ENCODE measurements around the gene RRP1B. TPM values are rescaled to one million over a fixed set of nuclear protein-coding genes. Genes with fewer than 3 reads are reported as not detected.

RRP1B gene
- total and polyA plus RNA-seq, 5 donors from 2014 or later = 26.2 to 37.7 (median 28.7) TPM

- Mint-ChIP-seq H3K27ac (peak overlapping the region in 2 of 3 donors; percentile 3 to 69), H3K9me3 (peaks cover 0 to 4% (median 0%) of the 10 kb centered on the region in 7 donors), H3K27me3 (peaks cover 4% of the 10 kb centered on the region), H3K4me3 (peak overlapping the region in 2 of 4 donors; percentile 74 to 83), H3K36me3 (peaks cover 30% of the 10 kb centered on the region), H3K4me1 (peaks cover 10 to 74% (median 43%) of the 10 kb centered on the region in 4 donors)
- ATAC-seq (ENCODE audit: low read depth in 2 of 2) (no peak), DNase-seq (peak in 1 of 3 donors; percentile 30)
- H3K9me3 ChIP-seq (ENCODE audit: control insufficient read depth in 2 of 2, low read length in 2 of 2) = no peaks in the 10 kb centered on the region
- no peaks in the 10 kb centered on the region for H3K27me3 ChIP-seq (ENCODE audit: control insufficient read depth, insufficient read depth, low read length)
- no peak overlapping the region for H3K27ac ChIP-seq (ENCODE audit: insufficient read depth, low read length, poor library complexity, severe bottlenecking)
- H3K4me3 ChIP-seq (ENCODE audit: low read depth, low read length) = peak overlapping the region; percentile 37
- H3K36me3 ChIP-seq (ENCODE audit: control insufficient read depth, insufficient read depth, low read length) = peaks cover 38% of the 10 kb centered on the region
- H3K4me1 ChIP-seq (ENCODE audit: control insufficient read depth, insufficient read depth, low read length, poor library complexity, severe bottlenecking) = peaks cover 42% of the 10 kb centered on the region
These were observed 3.7 kb downstream of the RRP1B start for GRCh38 chr21:43663033-43663432.

- H3K9me3 Mint-ChIP-seq = peaks cover 0 to 4% (median 0%) of the 10 kb centered on the region in 7 donors
- peaks cover 10 to 74% (median 45%) of the 10 kb centered on the region in 4 donors for H3K4me1 Mint-ChIP-seq
- H3K27ac ChIP-seq (ENCODE audit: insufficient read depth, low read length, poor library complexity, severe bottlenecking) = no peak overlapping the region
- H3K4me3 ChIP-seq (ENCODE audit: low read depth, low read length) = no peak overlapping the region
- H3K4me3 Mint-ChIP-seq = peak overlapping the region in 1 of 4 donors; percentile 61
- H3K27ac Mint-ChIP-seq = no peak overlapping the region
- no peaks in the 10 kb centered on the region for H3K9me3 ChIP-seq (ENCODE audit: control insufficient read depth in 2 of 2, low read length in 2 of 2)
- peaks cover 38% of the 10 kb centered on the region for H3K36me3 ChIP-seq (ENCODE audit: control insufficient read depth, insufficient read depth, low read length)
- DNase-seq (no peak), ATAC-seq (ENCODE audit: low read depth in 2 of 2) (no peak)
- H3K27me3 Mint-ChIP-seq = peaks cover 4% of the 10 kb centered on the region
- H3K36me3 Mint-ChIP-seq = peaks cover 30% of the 10 kb centered on the region
- no peaks in the 10 kb centered on the region for H3K27me3 ChIP-seq (ENCODE audit: control insufficient read depth, insufficient read depth, low read length)
- H3K4me1 ChIP-seq (ENCODE audit: control insufficient read depth, insufficient read depth, low read length, poor library complexity, severe bottlenecking) = peaks cover 33% of the 10 kb centered on the region
These were observed 5.0 kb downstream of the RRP1B start for GRCh38 chr21:43664358-43664757.

- Mint-ChIP-seq H3K36me3 (peaks cover 35% of the 10 kb centered on the region), H3K9me3 (peaks cover 0 to 4% (median 0%) of the 10 kb centered on the region in 7 donors), H3K27me3 (no peaks in the 10 kb centered on the region), H3K4me1 (peaks cover 10 to 63% (median 41%) of the 10 kb centered on the region in 4 donors), H3K4me3 (peak overlapping the region in 2 of 4 donors; percentile 64 to 77), H3K27ac (no peak overlapping the region)
- no peak overlapping the region for H3K27ac ChIP-seq (ENCODE audit: insufficient read depth, low read length, poor library complexity, severe bottlenecking)
- no peak overlapping the region for H3K4me3 ChIP-seq (ENCODE audit: low read depth, low read length)
- ATAC-seq (ENCODE audit: low read depth in 2 of 2) = no peak
- H3K27me3 ChIP-seq (ENCODE audit: control insufficient read depth, insufficient read depth, low read length) = no peaks in the 10 kb centered on the region
- H3K9me3 ChIP-seq (ENCODE audit: control insufficient read depth in 2 of 2, low read length in 2 of 2) = no peaks in the 10 kb centered on the region
- H3K4me1 ChIP-seq (ENCODE audit: control insufficient read depth, insufficient read depth, low read length, poor library complexity, severe bottlenecking) = peaks cover 21% of the 10 kb centered on the region
- DNase-seq = no peak
- peaks cover 50% of the 10 kb centered on the region for H3K36me3 ChIP-seq (ENCODE audit: control insufficient read depth, insufficient read depth, low read length)
These were observed 6.5 kb downstream of the RRP1B start for GRCh38 chr21:43665879-43666278.

- Histone ChIP-seq H3K36me3 (ENCODE audit: control insufficient read depth, insufficient read depth, low read length) (peaks cover 52% of the 10 kb centered on the region), H3K4me3 (ENCODE audit: low read depth, low read length) (no peak overlapping the region), H3K9me3 (ENCODE audit: control insufficient read depth in 2 of 2, low read length in 2 of 2) (no peaks in the 10 kb centered on the region), H3K27ac (ENCODE audit: insufficient read depth, low read length, poor library complexity, severe bottlenecking) (no peak overlapping the region), H3K4me1 (ENCODE audit: control insufficient read depth, insufficient read depth, low read length, poor library complexity, severe bottlenecking) (peaks cover 7% of the 10 kb centered on the region), H3K27me3 (ENCODE audit: control insufficient read depth, insufficient read depth, low read length) (no peaks in the 10 kb centered on the region)
- ATAC-seq (ENCODE audit: low read depth in 2 of 2) = no peak
- peaks cover 4 to 49% (median 28%) of the 10 kb centered on the region in 4 donors for H3K4me1 Mint-ChIP-seq
- peaks cover 0 to 4% (median 0%) of the 10 kb centered on the region in 7 donors for H3K9me3 Mint-ChIP-seq
- H3K27me3 Mint-ChIP-seq = no peaks in the 10 kb centered on the region
- peak in 1 of 3 donors; percentile 8 for DNase-seq
- H3K36me3 Mint-ChIP-seq = peaks cover 29% of the 10 kb centered on the region
- H3K4me3 Mint-ChIP-seq = peak overlapping the region in 2 of 4 donors; percentile 6 to 19
- H3K27ac Mint-ChIP-seq = peak overlapping the region in 1 of 3 donors; percentile 77
These were observed 8.0 kb downstream of the RRP1B start for GRCh38 chr21:43667191-43667904.

GRCh38 chr21:43669828-43670605 lies 10.7 kb downstream of the RRP1B start:
- Mint-ChIP-seq H3K4me3 (no peak overlapping the region), H3K27me3 (no peaks in the 10 kb centered on the region), H3K27ac (no peak overlapping the region), H3K4me1 (peaks cover 4 to 27% (median 17%) of the 10 kb centered on the region in 4 donors), H3K36me3 (peaks cover 29% of the 10 kb centered on the region), H3K9me3 (peaks cover 0 to 4% (median 0%) of the 10 kb centered on the region in 7 donors)
- no peak overlapping the region for H3K4me3 ChIP-seq (ENCODE audit: low read depth, low read length)
- DNase-seq = no peak
- no peak overlapping the region for H3K27ac ChIP-seq (ENCODE audit: insufficient read depth, low read length, poor library complexity, severe bottlenecking)
- H3K9me3 ChIP-seq (ENCODE audit: control insufficient read depth in 2 of 2, low read length in 2 of 2) = no peaks in the 10 kb centered on the region
- H3K27me3 ChIP-seq (ENCODE audit: control insufficient read depth, insufficient read depth, low read length) = no peaks in the 10 kb centered on the region
- peaks cover 59% of the 10 kb centered on the region for H3K36me3 ChIP-seq (ENCODE audit: control insufficient read depth, insufficient read depth, low read length)
- no peak for ATAC-seq (ENCODE audit: low read depth in 2 of 2)
- H3K4me1 ChIP-seq (ENCODE audit: control insufficient read depth, insufficient read depth, low read length, poor library complexity, severe bottlenecking) = peaks cover 4% of the 10 kb centered on the region

- Mint-ChIP-seq H3K36me3 (peaks cover 39% of the 10 kb centered on the region), H3K9me3 (no peaks in the 10 kb centered on the region), H3K4me1 (peaks cover 7 to 13% (median 7%) of the 10 kb centered on the region in 4 donors), H3K4me3 (no peak overlapping the region), H3K27me3 (no peaks in the 10 kb centered on the region), H3K27ac (no peak overlapping the region)
- ATAC-seq (ENCODE audit: low read depth in 2 of 2) (no peak), DNase-seq (no peak)
- peaks cover 82% of the 10 kb centered on the region for H3K36me3 ChIP-seq (ENCODE audit: control insufficient read depth, insufficient read depth, low read length)
- H3K27me3 ChIP-seq (ENCODE audit: control insufficient read depth, insufficient read depth, low read length) = no peaks in the 10 kb centered on the region
- H3K4me3 ChIP-seq (ENCODE audit: low read depth, low read length) = no peak overlapping the region
- no peaks in the 10 kb centered on the region for H3K4me1 ChIP-seq (ENCODE audit: control insufficient read depth, insufficient read depth, low read length, poor library complexity, severe bottlenecking)
- no peaks in the 10 kb centered on the region for H3K9me3 ChIP-seq (ENCODE audit: control insufficient read depth in 2 of 2, low read length in 2 of 2)
- H3K27ac ChIP-seq (ENCODE audit: insufficient read depth, low read length, poor library complexity, severe bottlenecking) = no peak overlapping the region
These were observed 16.5 kb downstream of the RRP1B start for GRCh38 chr21:43675871-43676270.

- Mint-ChIP-seq H3K4me3 (no peak overlapping the region), H3K27ac (no peak overlapping the region), H3K36me3 (peaks cover 39% of the 10 kb centered on the region), H3K4me1 (peaks cover 7 to 13% (median 7%) of the 10 kb centered on the region in 4 donors), H3K27me3 (no peaks in the 10 kb centered on the region), H3K9me3 (no peaks in the 10 kb centered on the region)
- H3K27me3 ChIP-seq (ENCODE audit: control insufficient read depth, insufficient read depth, low read length) = no peaks in the 10 kb centered on the region
- no peak overlapping the region for H3K4me3 ChIP-seq (ENCODE audit: low read depth, low read length)
- DNase-seq = no peak
- H3K27ac ChIP-seq (ENCODE audit: insufficient read depth, low read length, poor library complexity, severe bottlenecking) = no peak overlapping the region
- no peak for ATAC-seq (ENCODE audit: low read depth in 2 of 2)
- peaks cover 80% of the 10 kb centered on the region for H3K36me3 ChIP-seq (ENCODE audit: control insufficient read depth, insufficient read depth, low read length)
- H3K4me1 ChIP-seq (ENCODE audit: control insufficient read depth, insufficient read depth, low read length, poor library complexity, severe bottlenecking) = no peaks in the 10 kb centered on the region
- H3K9me3 ChIP-seq (ENCODE audit: control insufficient read depth in 2 of 2, low read length in 2 of 2) = no peaks in the 10 kb centered on the region
These were observed 17.0 kb downstream of the RRP1B start for GRCh38 chr21:43676391-43676790.
